ENCODE data around the gene SOCS1. TPM values are rescaled to one million over a fixed set of nuclear protein-coding genes. Genes with fewer than 3 reads are reported as not detected.

Gene SOCS1
- total RNA-seq, 4 donors from 2014 or later = 5.3 to 16.3 (median 11.1) TPM

DNA sequence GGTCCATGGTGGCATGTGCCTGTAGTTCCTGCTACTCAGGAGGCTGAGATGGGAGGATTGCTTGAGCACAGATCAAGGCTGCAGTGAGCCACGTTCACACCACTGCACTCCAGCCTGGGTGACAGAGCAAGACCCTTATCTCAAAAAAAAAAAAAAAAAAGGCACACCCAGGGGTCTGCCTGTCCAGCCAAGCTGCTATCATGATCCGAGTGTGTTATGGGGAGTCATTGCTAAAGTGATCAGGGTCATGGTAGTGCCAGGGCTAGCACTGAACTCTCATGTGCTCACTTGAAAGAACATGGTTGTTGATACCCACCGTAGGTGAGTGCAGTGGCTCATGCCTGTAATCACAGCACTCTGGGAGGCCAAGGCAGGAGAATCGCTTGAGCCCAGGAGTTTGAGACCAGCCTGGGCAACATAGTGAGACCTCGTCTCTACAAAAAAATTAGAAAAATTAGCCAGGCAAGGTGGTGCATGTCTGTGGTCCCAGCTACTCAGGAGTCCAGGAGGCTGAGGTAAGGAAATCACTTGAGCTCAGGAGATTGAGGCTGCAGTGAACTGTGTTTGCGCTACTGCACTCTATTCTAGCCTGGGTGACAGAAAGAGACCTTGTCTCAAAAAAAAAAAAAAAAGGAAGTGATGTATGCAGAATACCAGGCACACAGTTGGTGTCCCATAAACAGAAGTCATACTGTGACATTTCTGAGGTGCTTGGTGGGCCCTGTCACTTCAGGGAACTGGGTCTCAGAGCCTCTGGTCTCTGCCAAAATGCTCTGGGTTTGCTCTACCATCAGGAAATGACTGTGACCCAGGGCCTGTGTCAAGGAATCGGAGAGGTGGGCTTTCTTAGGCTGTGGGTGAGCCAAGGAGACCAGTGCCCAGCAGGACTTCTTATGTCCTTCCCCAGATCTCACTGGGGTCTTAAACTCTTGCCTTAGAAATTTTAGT is 23.0 kb upstream of the SOCS1 start:
- TF ChIP-seq, protein P1, sequence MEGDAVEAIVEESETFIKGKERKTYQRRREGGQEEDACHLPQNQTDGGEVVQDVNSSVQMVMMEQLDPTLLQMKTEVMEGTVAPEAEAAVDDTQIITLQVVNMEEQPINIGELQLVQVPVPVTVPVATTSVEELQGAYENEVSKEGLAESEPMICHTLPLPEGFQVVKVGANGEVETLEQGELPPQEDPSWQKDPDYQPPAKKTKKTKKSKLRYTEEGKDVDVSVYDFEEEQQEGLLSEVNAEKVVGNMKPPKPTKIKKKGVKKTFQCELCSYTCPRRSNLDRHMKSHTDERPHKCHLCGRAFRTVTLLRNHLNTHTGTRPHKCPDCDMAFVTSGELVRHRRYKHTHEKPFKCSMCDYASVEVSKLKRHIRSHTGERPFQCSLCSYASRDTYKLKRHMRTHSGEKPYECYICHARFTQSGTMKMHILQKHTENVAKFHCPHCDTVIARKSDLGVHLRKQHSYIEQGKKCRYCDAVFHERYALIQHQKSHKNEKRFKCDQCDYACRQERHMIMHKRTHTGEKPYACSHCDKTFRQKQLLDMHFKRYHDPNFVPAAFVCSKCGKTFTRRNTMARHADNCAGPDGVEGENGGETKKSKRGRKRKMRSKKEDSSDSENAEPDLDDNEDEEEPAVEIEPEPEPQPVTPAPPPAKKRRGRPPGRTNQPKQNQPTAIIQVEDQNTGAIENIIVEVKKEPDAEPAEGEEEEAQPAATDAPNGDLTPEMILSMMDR (IDR thresholded peaks at IDR 0.05; ENCODE audit: low read depth) = no peak

DNA sequence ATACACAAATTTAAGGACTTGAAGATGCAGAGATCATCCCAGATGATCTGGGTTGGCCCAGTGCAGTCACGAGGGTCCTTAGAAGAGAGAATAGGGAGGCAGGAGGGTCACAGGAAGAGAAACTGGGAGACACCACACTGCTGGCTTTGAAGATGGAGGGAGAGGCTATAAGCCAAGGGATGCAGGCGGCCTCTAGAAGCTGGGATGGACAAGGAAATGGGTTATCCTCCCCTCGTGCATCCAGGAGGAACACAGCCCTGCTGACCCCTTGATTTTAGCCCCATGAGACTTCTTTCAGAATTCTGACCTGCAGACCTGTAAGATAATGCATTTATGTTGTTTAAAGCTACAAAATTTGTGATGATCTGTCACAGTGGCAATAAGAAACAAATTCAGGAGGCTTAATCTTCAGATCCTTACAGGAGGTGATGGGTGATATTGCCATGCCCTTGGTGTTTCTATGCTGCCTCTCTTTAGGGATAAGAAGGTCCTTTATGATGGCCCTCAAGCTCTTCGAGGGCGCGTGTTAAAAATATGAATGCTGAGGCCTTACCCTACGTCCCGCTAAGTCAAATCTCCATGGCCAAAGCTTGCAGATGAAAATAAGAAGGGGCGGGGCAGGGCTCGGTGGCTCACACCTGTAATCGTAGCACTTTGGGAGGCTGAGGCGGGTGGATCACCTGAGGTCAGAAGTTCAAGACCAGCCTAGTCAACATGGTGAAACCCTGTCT is 21.8 kb upstream of the SOCS1 start:
- TF ChIP-seq, protein P1 (IDR thresholded peaks at IDR 0.05; ENCODE audit: low read depth) = no peak

DNA sequence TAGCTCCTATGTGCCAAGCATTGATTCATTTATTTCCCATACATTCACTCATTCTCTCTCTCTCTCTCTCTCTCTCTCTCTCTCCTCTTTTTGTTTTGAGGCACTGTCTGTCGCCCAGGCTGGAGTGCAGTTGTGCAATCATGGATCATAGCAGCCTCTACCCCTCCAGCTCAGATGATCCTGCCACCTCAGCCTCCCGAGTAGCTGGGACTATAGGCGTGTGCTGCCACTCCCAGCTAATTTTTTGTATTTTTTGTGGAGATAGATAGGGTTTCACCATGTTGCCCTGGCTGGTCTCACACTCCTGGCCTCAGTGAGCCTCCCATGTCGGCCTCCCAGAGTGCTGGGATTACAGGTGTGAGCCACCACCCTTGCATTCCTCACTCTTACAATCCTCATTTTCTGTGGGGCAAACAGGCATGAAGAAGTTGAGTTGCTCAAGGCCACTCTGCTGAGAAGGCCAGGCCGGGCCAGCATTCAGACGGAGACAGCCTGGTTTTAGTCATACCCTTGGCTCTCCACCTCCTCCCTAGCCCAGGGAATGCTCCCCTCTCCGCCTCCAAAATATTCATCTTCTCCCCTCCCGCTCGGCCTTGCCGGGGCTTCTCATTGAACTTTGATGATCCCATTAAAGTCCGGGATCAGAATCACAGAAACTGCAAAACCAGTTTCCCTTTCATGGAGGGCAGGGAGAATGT is 21.0 kb upstream of the SOCS1 start:
- TF ChIP-seq, protein P1 (IDR thresholded peaks at IDR 0.05; ENCODE audit: low read depth) = no peak

DNA sequence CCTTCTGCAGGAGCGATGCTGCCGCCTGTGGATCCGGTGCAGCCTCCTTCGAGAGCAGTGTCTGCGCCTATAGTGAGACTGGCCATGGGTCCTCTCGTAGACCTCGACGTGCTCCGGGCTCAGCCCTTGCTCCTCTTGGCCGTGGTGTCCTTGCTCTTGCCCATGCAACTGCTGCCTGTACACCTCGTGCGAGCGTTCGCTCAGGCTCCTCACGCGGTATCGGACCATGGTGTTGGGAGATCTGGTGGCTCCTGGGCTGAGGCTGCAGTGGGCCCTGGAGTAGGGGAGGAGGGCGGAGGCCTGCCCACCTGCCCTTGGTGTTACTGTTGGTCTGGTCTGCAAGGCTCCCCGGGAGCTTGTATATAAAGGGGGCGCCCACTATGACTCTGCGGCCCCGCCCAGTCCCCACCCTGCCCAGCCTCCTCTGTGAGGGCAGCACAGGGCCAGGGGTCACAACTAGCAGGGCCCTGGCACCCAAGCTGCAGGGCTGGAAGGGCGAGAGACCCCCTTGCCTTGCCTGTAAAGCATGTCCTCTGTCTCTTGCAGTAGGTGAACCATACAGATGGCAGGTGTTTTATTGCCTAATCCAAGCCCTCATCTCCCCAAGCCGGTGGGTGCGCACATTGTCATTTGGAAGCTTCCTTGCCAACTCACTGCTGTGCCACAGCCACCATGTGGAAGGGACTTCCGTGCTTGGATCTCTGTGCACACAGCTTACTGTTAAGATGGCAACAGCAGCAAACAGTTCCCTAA is 20.3 kb upstream of the SOCS1 start, which contains the start of gene PRM2:
Gene PRM2, minus strand, starts transcription at position 338 of the 753 bp plus-strand sequence. Its CDS starts 110 bp downstream, at position 228.
- TF ChIP-seq, protein P1 (IDR thresholded peaks at IDR 0.05; ENCODE audit: low read depth) = no peak

DNA sequence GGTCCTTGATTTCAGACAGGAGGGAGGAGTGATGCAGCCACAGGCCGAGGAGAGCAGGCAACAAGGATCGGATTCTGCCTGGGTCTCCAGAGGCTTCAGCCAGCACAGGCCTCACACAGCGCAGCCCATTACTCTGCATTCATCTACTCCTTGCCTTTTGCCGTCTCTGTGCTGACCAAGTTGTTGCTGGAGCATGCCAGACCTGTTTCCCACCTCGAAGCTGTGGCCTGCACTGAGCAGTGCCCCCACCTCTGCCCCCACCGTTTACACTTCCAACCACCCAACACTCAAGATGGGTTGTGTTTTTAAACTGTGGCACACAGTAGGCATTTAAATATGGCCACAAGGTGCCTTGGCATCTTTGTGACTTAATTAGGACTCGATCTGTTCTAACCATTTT is 19.0 kb upstream of the SOCS1 start:
- TF ChIP-seq, protein P1 (IDR thresholded peaks at IDR 0.05; ENCODE audit: low read depth) = no peak

DNA sequence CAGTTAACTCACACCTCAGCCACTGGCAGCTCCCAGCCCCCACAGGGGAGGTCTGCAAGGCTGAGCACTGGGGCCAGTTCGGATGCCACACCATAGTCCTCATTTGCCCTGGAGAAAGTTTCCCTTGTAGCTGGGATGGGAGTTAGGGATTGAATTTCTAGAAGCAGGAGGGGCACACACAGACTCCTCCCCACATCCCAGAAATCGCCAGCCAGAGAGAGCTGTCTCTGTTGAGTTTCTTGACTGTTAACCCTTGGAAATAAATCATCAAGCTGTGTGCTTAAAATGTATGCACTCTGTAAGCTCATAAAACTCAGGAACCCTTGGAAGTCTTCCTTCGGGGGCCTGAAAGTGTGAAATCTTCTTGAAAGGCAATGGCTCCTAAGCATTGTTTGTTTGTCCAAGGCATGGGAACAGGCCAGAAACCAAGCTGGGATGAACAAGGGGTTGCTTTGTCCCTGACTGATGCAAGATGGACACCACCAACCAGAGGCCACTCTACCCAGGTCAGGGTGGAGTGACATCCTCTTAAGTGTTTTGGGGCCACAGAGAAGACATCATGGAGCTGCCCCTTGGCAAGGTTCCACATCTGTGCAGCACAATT is 17.8 kb upstream of the SOCS1 start:
- TF ChIP-seq, protein P1 (IDR thresholded peaks at IDR 0.05; ENCODE audit: low read depth) = no peak

All from subcutaneous adipose tissue (tissue), 4 donors.